Smooth muscle cell (in vitro differentiated cells): Measurements from ENCODE around the gene PLXNB1. TPM values are rescaled to one million over a fixed set of nuclear protein-coding genes. Genes with fewer than 3 reads are reported as not detected.

Experiments used
- DNase-seq: peaks from one replicate; lab custom pipeline; 2025; ENCODE audit not compliant: unreplicated experiment; lab: John Stamatoyannopoulos, UW
- H2AFZ ChIP-seq: fragments of 200-600 bp; sonication (generic); 2 replicates; pipeline ENCODE4 v1.6.0; 2016; ENCODE audit warnings: antibody characterized with exemption, low read depth, mild to moderate bottlenecking
- H3F3A ChIP-seq: fragments of 200-600 bp; sonication (generic); 2 replicates; pipeline ENCODE4 v1.6.0; 2017; ENCODE audit warnings: antibody characterized with exemption, low read depth
- H3K27ac ChIP-seq: fragments of 200-600 bp; sonication (generic); 2 replicates; pipeline ENCODE4 v1.5.1; 2016; ENCODE audit warnings: low read depth, mild to moderate bottlenecking
- H3K27me3 ChIP-seq: fragments of 200-600 bp; sonication (generic); 2 replicates; pipeline ENCODE4 v1.6.1; 2016; ENCODE audit warnings: low read depth, mild to moderate bottlenecking
- H3K36me3 ChIP-seq: fragments of 200-600 bp; sonication (generic); 2 replicates; pipeline ENCODE4 v1.5.1; 2016; ENCODE audit warnings: low read depth
- H3K4me1 ChIP-seq: fragments of 200-600 bp; sonication (generic); 2 replicates; pipeline ENCODE4 v1.5.1; 2016; ENCODE audit warnings: low read depth
- H3K4me2 ChIP-seq: fragments of 200-600 bp; sonication (generic); 2 replicates; pipeline ENCODE4 v1.6.0; 2016; ENCODE audit warnings: mild to moderate bottlenecking
- H3K4me3 ChIP-seq: fragments of 200-600 bp; sonication (generic); 2 replicates; pipeline ENCODE4 v1.5.1; 2016; ENCODE audit warnings: mild to moderate bottlenecking
- H3K79me2 ChIP-seq: fragments of 200-600 bp; sonication (generic); 2 replicates; pipeline ENCODE4 v1.6.0; 2016; ENCODE audit warnings: low read depth, mild to moderate bottlenecking
- H3K9ac ChIP-seq: fragments of 200-600 bp; sonication (generic); 2 replicates; pipeline ENCODE4 v1.6.0; 2016; ENCODE audit warnings: low read depth
- H3K9me3 ChIP-seq: fragments of 200-600 bp; sonication (generic); replicated peaks from 2 replicates; pipeline ENCODE4 v1.5.1; 2016; ENCODE audit warnings: low read depth
- H4K20me1 ChIP-seq: fragments of 200-600 bp; sonication (generic); 2 replicates; pipeline ENCODE4 v1.6.0; 2016; ENCODE audit warnings: low read depth
- WGBS: methylation state at CpG from one replicate; pipeline ENCODE4 v1.1.7; 2016; ENCODE audit warnings: low lambda C conversion rate; 5-methylcytosine and 5-hydroxymethylcytosine counted together
- polyA plus RNA-seq: library from polyadenylated mRNA; unstranded; fragments of >200 nt; fragmentation: Nextera tagmentation; extraction: Ambion mirVana; gene quantifications from 2 replicates; pipeline ENCODE4 v1.2.1, GENCODE V29; 2016
- total RNA-seq: library from RNA; depleted of rRNA; stranded (reverse); fragments of >200 nt; gene quantifications from 2 replicates; pipeline ENCODE4 v1.2.3, GENCODE V29; 2014
- TF ChIP-seq, protein P1 (sequence below): fragments of 200-600 bp; sonication (generic); IDR thresholded peaks from 2 replicates; pipeline ENCODE4 v1.5.1; 2017; ENCODE audit warnings: borderline replicate concordance, mild to moderate bottlenecking, antibody characterized with exemption; ENCODE audit not compliant: insufficient read depth, poor library complexity, severe bottlenecking

PLXNB1 gene
- total and polyA plus RNA-seq, 2 experiments from 2014 or later: 15.5 to 26.9 TPM

DNA sequence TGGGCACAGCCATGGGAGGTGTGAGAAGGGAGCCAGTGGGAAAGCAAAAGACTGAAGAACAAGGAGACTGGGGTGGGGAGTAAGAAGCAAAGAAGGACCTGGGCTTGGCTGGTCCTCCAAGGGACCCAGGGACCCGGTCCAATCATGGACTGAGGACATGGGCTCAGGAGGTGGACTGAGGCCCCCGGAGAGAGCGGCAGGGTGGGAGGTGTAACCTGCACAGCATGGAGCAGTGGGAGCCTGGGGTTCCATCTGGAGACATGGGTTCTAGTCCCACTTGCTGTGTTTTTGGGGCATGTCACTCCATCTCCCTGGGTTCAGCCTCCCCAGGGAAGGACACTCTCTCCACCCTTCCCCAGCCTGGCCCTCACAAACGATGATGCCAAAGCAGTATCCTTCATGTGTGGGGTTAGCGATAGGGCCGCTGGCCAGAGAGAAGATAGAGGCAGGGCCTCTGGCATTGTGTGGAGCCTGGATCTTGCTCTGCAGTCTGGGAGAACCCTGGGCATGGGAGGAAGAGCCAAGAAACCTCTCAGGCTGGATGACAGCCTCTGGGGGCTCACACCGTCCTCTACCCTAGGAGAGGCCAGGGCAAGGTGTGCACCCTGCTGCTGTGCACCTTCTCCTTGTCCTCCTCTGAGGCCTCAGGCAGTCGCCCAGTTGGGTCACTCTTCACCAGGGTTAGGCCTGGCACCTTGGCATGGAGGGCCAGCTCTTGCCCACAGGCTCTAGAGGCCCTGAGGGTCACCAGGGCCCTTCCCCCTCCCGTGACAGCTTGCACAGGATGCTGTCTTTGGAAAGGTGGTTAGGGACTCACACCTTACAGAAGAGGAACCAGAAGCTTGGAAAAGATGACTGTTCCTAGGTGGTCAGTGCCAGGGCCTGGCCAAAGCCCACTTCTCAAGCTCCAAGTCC, 31.9 kb downstream of the PLXNB1 start:
- Histone ChIP-seq H3K4me1 (no peaks in the 10 kb centered on the region), H3K4me2 (no peak overlapping the region)
- 90% methylated on average over 9 of the region's 9 CpGs for WGBS

DNA sequence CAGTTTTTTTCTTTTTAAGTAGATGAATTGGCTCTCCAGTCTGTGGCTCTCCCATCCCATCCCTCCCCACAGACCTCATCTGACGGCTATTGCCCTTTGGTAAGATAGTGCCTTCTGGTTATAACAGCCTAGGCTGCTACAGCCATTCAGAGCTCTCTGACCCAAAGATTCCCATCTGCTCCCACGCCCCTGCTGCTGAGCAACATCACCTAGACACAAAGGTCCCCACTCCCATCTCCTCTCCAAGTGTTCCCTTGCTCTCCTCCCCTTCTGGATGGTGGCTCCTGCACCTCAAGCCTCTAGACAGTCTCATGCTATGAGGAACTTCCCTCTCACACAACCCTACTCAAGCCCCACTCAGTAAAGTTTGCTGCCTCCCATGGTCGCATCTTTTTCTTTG, 34.2 kb downstream of the PLXNB1 start:
- no peaks in the 10 kb centered on the region for H3K27me3 ChIP-seq
- no peak overlapping the region for H3K4me3 ChIP-seq
- H3K4me1 ChIP-seq: no peaks in the 10 kb centered on the region
- H2AFZ ChIP-seq: no peak overlapping the region
- no peak overlapping the region for H3K27ac ChIP-seq
- no peaks in the 10 kb centered on the region for H3F3A ChIP-seq
- no peak overlapping the region for H3K4me2 ChIP-seq
- DNase-seq: no peak
- no peaks in the 10 kb centered on the region for H3K79me2 ChIP-seq
- TF ChIP-seq, protein P1, sequence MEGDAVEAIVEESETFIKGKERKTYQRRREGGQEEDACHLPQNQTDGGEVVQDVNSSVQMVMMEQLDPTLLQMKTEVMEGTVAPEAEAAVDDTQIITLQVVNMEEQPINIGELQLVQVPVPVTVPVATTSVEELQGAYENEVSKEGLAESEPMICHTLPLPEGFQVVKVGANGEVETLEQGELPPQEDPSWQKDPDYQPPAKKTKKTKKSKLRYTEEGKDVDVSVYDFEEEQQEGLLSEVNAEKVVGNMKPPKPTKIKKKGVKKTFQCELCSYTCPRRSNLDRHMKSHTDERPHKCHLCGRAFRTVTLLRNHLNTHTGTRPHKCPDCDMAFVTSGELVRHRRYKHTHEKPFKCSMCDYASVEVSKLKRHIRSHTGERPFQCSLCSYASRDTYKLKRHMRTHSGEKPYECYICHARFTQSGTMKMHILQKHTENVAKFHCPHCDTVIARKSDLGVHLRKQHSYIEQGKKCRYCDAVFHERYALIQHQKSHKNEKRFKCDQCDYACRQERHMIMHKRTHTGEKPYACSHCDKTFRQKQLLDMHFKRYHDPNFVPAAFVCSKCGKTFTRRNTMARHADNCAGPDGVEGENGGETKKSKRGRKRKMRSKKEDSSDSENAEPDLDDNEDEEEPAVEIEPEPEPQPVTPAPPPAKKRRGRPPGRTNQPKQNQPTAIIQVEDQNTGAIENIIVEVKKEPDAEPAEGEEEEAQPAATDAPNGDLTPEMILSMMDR: no peak
- no peaks in the 10 kb centered on the region for H3K36me3 ChIP-seq
- no peaks in the 10 kb centered on the region for H3K9me3 ChIP-seq
- H4K20me1 ChIP-seq: no peaks in the 10 kb centered on the region
- 86% methylated on average over 3 of the region's 3 CpGs for WGBS
- no peak overlapping the region for H3K9ac ChIP-seq

More for the DNA sequence above, 31.9 kb downstream of the PLXNB1 start:
- TF ChIP-seq, protein P1: no peak
- no peak overlapping the region for H2AFZ ChIP-seq
- H3K36me3 ChIP-seq: no peaks in the 10 kb centered on the region
- no peaks in the 10 kb centered on the region for H3K27me3 ChIP-seq
- no peak overlapping the region for H3K4me3 ChIP-seq
- H4K20me1 ChIP-seq: no peaks in the 10 kb centered on the region
- no peak overlapping the region for H3K27ac ChIP-seq
- no peaks in the 10 kb centered on the region for H3K9me3 ChIP-seq
- no peaks in the 10 kb centered on the region for H3F3A ChIP-seq
- H3K9ac ChIP-seq: no peak overlapping the region
- DNase-seq: no peak
- no peaks in the 10 kb centered on the region for H3K79me2 ChIP-seq

DNA sequence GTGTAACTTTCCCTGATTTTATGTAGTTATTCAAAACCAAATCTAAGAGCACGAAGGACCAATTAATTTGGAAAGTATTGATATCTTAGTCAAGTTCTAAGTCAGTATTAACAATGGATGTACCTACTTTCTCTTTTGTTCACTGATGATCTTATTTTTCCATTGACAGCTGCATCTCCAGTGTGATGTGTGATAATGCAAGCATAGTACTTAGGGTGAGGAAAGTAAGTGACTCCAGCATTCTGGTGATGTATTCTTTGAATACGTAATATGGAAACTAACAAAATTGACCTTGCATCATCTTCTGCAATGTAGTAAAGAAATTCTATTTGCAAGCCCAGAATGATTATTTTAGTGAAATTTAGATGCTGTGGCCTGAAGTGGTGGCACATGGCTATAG, 35.5 kb downstream of the PLXNB1 start:
- no peaks in the 10 kb centered on the region for H4K20me1 ChIP-seq
- H3K27ac ChIP-seq: no peak overlapping the region
- no peak overlapping the region for H2AFZ ChIP-seq
- TF ChIP-seq, protein P1: no peak
- H3K36me3 ChIP-seq: no peaks in the 10 kb centered on the region
- DNase-seq: no peak
- no peak overlapping the region for H3K4me3 ChIP-seq
- H3F3A ChIP-seq: no peaks in the 10 kb centered on the region
- 90% methylated on average over 2 of the region's 2 CpGs for WGBS
- H3K9ac ChIP-seq: no peak overlapping the region
- no peaks in the 10 kb centered on the region for H3K79me2 ChIP-seq
- H3K4me1 ChIP-seq: no peaks in the 10 kb centered on the region
- no peaks in the 10 kb centered on the region for H3K27me3 ChIP-seq
- no peak overlapping the region for H3K4me2 ChIP-seq
- H3K9me3 ChIP-seq: no peaks in the 10 kb centered on the region
